HepG2 (cell line): ENCODE data around the gene SLC44A4. TPM values are rescaled to one million over a fixed set of nuclear protein-coding genes. Genes with fewer than 3 reads are reported as not detected.

Experiments
- ATAC-seq: fragments of 200-7000 bp; cut with Tn5 transposase; 3 replicates; pipeline ENCODE4 v1.9.1; 2020; ENCODE audit warnings: mild to moderate bottlenecking, moderate library complexity
- BruUV-seq: library from RNA; stranded (reverse); fragments of 400-500 nt; replicated peaks from 2 replicates; lab custom pipeline; 2021; lab: Mats Ljungman, UMichigan
- CTCF ChIA-PET: fragments of 300-600 bp; formaldehyde crosslinking; extraction: SDS; loops from one replicate; lab custom pipeline; 2021; ENCODE audit warnings: low total read pairs, inconsistent platforms, low intra/inter-chr PET ratio; lab: Yijun Ruan, JAX
- POLR2A ChIA-PET: fragments of 350-600 bp; sonication (Branson Sonifier 250); formaldehyde crosslinking; loops from one replicate; lab custom pipeline; 2020; ENCODE audit warnings: antibody characterized with exemption, inconsistent platforms; lab: Yijun Ruan, JAX
- DNase-seq: peaks from one replicate; pipeline ENCODE4 v3.0.0-alpha.2; 2015; ENCODE audit warnings: low spot score
- FAIRE-seq: peaks from 3 replicates; lab custom pipeline; 2011; peaks lifted over from hg19 to GRCh38; lab: Jason Lieb, UNC
- H2AFZ ChIP-seq: one replicate; pipeline ENCODE4 v1.6.1; 2011; ENCODE audit warnings: low read length, inconsistent platforms
- H3K27ac ChIP-seq: fragments of 300-600 bp; 3 replicates; pipeline ENCODE4 v1.8.0; 2011; ENCODE audit warnings: mixed run types, mild to moderate bottlenecking, mixed read lengths, low read length, inconsistent platforms; ENCODE audit not compliant: insufficient read depth; ENCODE audit errors: extremely low read length
- H3K27me3 ChIP-seq, 2 experiments: fragments of 200-600 bp in 1 of 2; 2 replicates in 1 of 2; 3 replicates in 1 of 2; pipeline versions ENCODE4 v1.6.0 to v1.8.0; 2011; ENCODE audit warnings: low read length in 2 of 2, mild to moderate bottlenecking in 2 of 2, moderate library complexity in 2 of 2, inconsistent platforms in 1 of 2; ENCODE audit not compliant: insufficient read depth in 2 of 2, control insufficient read depth in 1 of 2
- H3K36me3 ChIP-seq, 2 experiments: fragments of 200-600 bp in 1 of 2; replicated peaks in 1 of 2; 2 replicates in 1 of 2; 3 replicates in 1 of 2; pipeline versions ENCODE4 v1.5.1 to v1.8.0; 2011; ENCODE audit warnings: low read length in 2 of 2, inconsistent platforms in 1 of 2; ENCODE audit not compliant: insufficient read depth in 2 of 2, control insufficient read depth in 1 of 2
- H3K4me1 ChIP-seq: 2 replicates; pipeline ENCODE4 v1.5.1; 2012; ENCODE audit warnings: low read length, inconsistent platforms; ENCODE audit not compliant: insufficient read depth
- H3K4me2 ChIP-seq: 2 replicates; pipeline ENCODE4 v1.6.0; 2011; ENCODE audit warnings: low read depth, low read length, inconsistent platforms
- H3K4me3 ChIP-seq, 3 experiments: fragments of 200-600 bp in 1 of 3; sonication (generic), shearing (Covaris generic) in 1 of 3; replicated peaks in 1 of 3; 2 replicates each; pipeline ENCODE4 v1.5.1; 2011 to 2016; ENCODE audit warnings: low read length in 3 of 3, inconsistent platforms in 2 of 3, low read depth in 2 of 3, mild to moderate bottlenecking in 2 of 3, control low read depth in 1 of 3, mixed read lengths in 1 of 3; ENCODE audit not compliant: insufficient read depth in 1 of 3
- H3K79me2 ChIP-seq: one replicate; pipeline ENCODE4 v1.6.1; 2011; ENCODE audit warnings: low read length, inconsistent platforms; ENCODE audit not compliant: insufficient read depth
- H3K9ac ChIP-seq: 2 replicates; pipeline ENCODE4 v1.6.0; 2011; ENCODE audit warnings: mild to moderate bottlenecking, low read depth, low read length, inconsistent platforms; ENCODE audit not compliant: insufficient read depth
- H3K9me3 ChIP-seq: 2 replicates; pipeline ENCODE4 v1.5.1; 2012; ENCODE audit warnings: mild to moderate bottlenecking, low read length
- H4K20me1 ChIP-seq: 2 replicates; pipeline ENCODE4 v1.6.0; 2011; ENCODE audit warnings: inconsistent platforms, mild to moderate bottlenecking, low read length, moderate library complexity; ENCODE audit not compliant: insufficient read depth
- BORCS8-MEF2B ChIP-seq: sonication (generic); formaldehyde crosslinking; IDR thresholded peaks from 2 replicates; pipeline ENCODE4 v1.8.0; 2022; ENCODE audit warnings: mild to moderate bottlenecking, missing genetic modification reagents
- FOXK2 ChIP-seq: fragments of 450-650 bp; IDR thresholded peaks from 2 replicates; pipeline ENCODE4 v1.6.1; 2016
- MED1 ChIP-seq: sonication (generic); formaldehyde crosslinking; IDR thresholded peaks from 2 replicates; pipeline ENCODE4 v1.4.0; 2020; ENCODE audit warnings: missing genetic modification reagents
- MIXL1 ChIP-seq: IDR thresholded peaks from 2 replicates; pipeline ENCODE4 v1.6.1; 2016
- SUZ12 ChIP-seq: fragments of 150-350 bp; IDR thresholded peaks from 2 replicates; pipeline ENCODE4 v1.6.1; 2014; ENCODE audit warnings: low read depth, low read length
- TP53 ChIP-seq: sonication (generic); formaldehyde crosslinking; conservative IDR thresholded peaks from 2 replicates; pipeline ENCODE4 v1.4.0; 2020; ENCODE audit warnings: missing genetic modification reagents
- ZBTB7A ChIP-seq: sonication (generic); formaldehyde crosslinking; IDR thresholded peaks from 2 replicates; pipeline ENCODE4 v1.8.0; 2022; ENCODE audit warnings: mild to moderate bottlenecking, missing genetic modification reagents
- ZFP36L2 ChIP-seq: sonication (generic); formaldehyde crosslinking; IDR thresholded peaks from 2 replicates; pipeline ENCODE4 v1.4.0; 2020; ENCODE audit warnings: missing genetic modification reagents
- ZFP91 ChIP-seq: sonication (generic); formaldehyde crosslinking; IDR thresholded peaks from 2 replicates; pipeline ENCODE4 v1.9.0; 2022; ENCODE audit warnings: missing genetic modification reagents, mild to moderate bottlenecking, borderline replicate concordance
- ZNF124 ChIP-seq: sonication (generic); formaldehyde crosslinking; IDR thresholded peaks from 2 replicates; pipeline ENCODE4 v1.4.0; 2020; ENCODE audit warnings: missing genetic modification reagents
- ZNF430 ChIP-seq: sonication (generic); formaldehyde crosslinking; IDR thresholded peaks from 2 replicates; pipeline ENCODE4 v1.9.0; 2021; ENCODE audit warnings: mild to moderate bottlenecking, missing genetic modification reagents
- ZNF501 ChIP-seq: sonication (generic); formaldehyde crosslinking; IDR thresholded peaks from 2 replicates; pipeline ENCODE4 v1.5.1; 2020; ENCODE audit warnings: mild to moderate bottlenecking, moderate library complexity, missing genetic modification reagents
- WGBS: methylation state at CpG from one replicate; pipeline ENCODE4 v1.1.6; 2017; ENCODE audit warnings: low lambda C conversion rate; 5-methylcytosine and 5-hydroxymethylcytosine counted together
- in situ Hi-C: cut with HindIII; loops from 2 replicates; pipeline ENCODE4 v1.10.0; 2017; ENCODE audit warnings: low pct_unique_long_range_greater_than_20kb; ENCODE audit not compliant: extremely low pct_ligation_motif_present
- intact Hi-C: fragments of 100-400 bp; cut with micrococcal nuclease; formaldehyde crosslinking; loops from one replicate; pipeline ENCODE4 v1.10.0; 2022; ENCODE audit not compliant: unreplicated experiment
- polyA plus RNA-seq, 8 experiments: library from polyadenylated mRNA; depleted of rRNA in 3 of 8; stranded (reverse) in 7 of 8; unstranded in 1 of 8; fragments of >200 nt; fragmentation: Illumina TruSeq in 4 of 8; extraction: Trizol in 4 of 8; gene quantifications; 2 replicates each; pipeline versions ENCODE4 v1.2.1 to v1.2.3, GENCODE V29; 2011 to 2016; ENCODE audit warnings: low read depth in 4 of 8, missing spikeins in 1 of 8, mixed read lengths in 1 of 8; ENCODE audit not compliant: insufficient read depth in 1 of 8
- total RNA-seq, 5 experiments: library from RNA; depleted of rRNA; stranded (reverse); fragments of >200 nt; fragmentation: Illumina TruSeq; extraction: Trizol; gene quantifications; 2 replicates each; pipeline ENCODE4 v1.2.3, GENCODE V29; 2016; ENCODE audit warnings: low read depth in 1 of 5
- TF ChIP-seq, protein P1 (sequence below): sonication (generic); formaldehyde crosslinking; IDR thresholded peaks from 2 replicates; pipeline ENCODE4 v1.5.1; 2020; ENCODE audit warnings: mild to moderate bottlenecking, missing genetic modification reagents, borderline replicate concordance
- TF ChIP-seq, protein P2 (sequence below), 2 experiments: fragments of 450-650 bp in 1 of 2; sonication (generic) in 1 of 2; formaldehyde crosslinking; IDR thresholded peaks; 2 replicates each; pipeline versions ENCODE4 v1.5.0 to v1.8.0; 2020 to 2022; ENCODE audit warnings: mild to moderate bottlenecking in 1 of 2, missing genetic modification reagents in 1 of 2
- TF ChIP-seq, protein P3 (sequence below): sonication (generic); formaldehyde crosslinking; IDR thresholded peaks from 2 replicates; pipeline ENCODE4 v1.4.0; 2020; ENCODE audit warnings: missing genetic modification reagents, borderline replicate concordance

The SLC44A4 gene
- total and polyA plus RNA-seq, 2 of the 13 experiments (the other 11 are each of a cell fraction or from before 2014, with no cell fraction given), result 3.5 to 5.9 TPM

DNA sequence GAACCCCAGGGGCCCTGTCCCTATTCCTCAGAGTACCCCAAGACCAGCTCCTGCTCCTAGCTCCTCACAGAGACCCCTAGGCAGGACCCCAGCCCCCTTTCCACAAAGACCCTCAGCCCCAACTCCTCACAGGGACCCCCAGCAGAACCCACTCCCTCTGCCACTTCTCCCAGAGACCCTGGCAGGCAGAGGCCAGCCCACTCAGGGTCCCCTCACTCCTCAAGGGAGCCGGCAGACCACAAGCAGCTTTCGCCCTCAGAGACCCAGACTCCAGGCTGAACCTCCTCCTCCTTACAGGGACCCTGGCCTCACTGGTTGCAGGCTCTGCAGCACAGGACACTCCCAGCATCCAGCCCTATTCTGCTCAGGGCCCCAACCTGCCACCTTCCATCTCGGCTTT, 575 bp downstream of the SLC44A4 start (continued):
- TF ChIP-seq, protein P1, sequence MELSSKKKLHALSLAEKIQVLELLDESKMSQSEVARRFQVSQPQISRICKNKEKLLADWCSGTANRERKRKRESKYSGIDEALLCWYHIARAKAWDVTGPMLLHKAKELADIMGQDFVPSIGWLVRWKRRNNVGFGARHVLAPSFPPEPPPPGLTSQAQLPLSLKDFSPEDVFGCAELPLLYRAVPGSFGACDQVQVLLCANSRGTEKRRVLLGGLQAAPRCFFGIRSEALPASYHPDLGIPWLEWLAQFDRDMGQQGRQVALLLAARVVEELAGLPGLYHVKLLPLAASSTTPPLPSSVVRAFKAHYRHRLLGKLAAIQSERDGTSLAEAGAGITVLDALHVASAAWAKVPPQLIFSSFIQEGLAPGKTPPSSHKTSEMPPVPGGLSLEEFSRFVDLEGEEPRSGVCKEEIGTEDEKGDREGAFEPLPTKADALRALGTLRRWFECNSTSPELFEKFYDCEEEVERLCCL (CRISPR knock-in tag), result no peak
- TF ChIP-seq MED1 (no peak), ZNF501 (CRISPR knock-in tag) (0 out of 2 replicates have a peak, but pooled peaks have one; percentile 1)

- CTCF ChIA-PET, result no interaction called here
- Histone ChIP-seq H3K4me3 (peak overlapping the region; percentile 42 to 72 (median 46)), H3K9ac (peak overlapping the region; percentile 65), H3K4me2 (peak overlapping the region; percentile 92), H3K36me3 (peaks cover 16 to 29% of the 10 kb centered on the region in 2 experiments), H2AFZ (peak overlapping the region; percentile 8), H4K20me1 (no peaks in the 10 kb centered on the region), H3K79me2 (no peaks in the 10 kb centered on the region), H3K27me3 (no peaks in the 10 kb centered on the region), H3K9me3 (no peaks in the 10 kb centered on the region), H3K4me1 (peaks cover 41% of the 10 kb centered on the region), H3K27ac (no peak overlapping the region)
- 0% methylated on average over 4 of the region's 10 CpGs for WGBS
- POLR2A ChIA-PET, result interaction anchor here (1.1 to 7.2 kb wide), 2 partner anchors 10 to 13 kb away, joined by 3 to 103 read pairs; partner anchors contain the start of gene NEU1
- in situ Hi-C loops, result no loop called here
- BruUV-seq, result no TSS peak
- DNase-seq, result peak; percentile 77
- intact Hi-C loops, result loop anchor here (1.0 kb wide), 1 partner anchor 12 kb away; no protein-coding TSS in a partner anchor
- peak; percentile 93 for ATAC-seq
- FAIRE-seq, result peak; percentile 90
- TF ChIP-seq MIXL1 (no peak), BORCS8-MEF2B (CRISPR knock-in tag) (no peak), ZFP36L2 (no peak), ZBTB7A (no peak), ZFP91 (CRISPR knock-in tag) (peak; percentile 80), SUZ12 (no peak), TP53 (CRISPR knock-in tag) (no peak), ZNF430 (CRISPR knock-in tag) (no peak), FOXK2 (no peak), ZNF124 (no peak)
- TF ChIP-seq, protein P2, sequence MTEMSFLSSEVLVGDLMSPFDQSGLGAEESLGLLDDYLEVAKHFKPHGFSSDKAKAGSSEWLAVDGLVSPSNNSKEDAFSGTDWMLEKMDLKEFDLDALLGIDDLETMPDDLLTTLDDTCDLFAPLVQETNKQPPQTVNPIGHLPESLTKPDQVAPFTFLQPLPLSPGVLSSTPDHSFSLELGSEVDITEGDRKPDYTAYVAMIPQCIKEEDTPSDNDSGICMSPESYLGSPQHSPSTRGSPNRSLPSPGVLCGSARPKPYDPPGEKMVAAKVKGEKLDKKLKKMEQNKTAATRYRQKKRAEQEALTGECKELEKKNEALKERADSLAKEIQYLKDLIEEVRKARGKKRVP (CRISPR knock-in tag; IDR thresholded peaks at IDR 0.05), result no peak
- TF ChIP-seq, protein P3, sequence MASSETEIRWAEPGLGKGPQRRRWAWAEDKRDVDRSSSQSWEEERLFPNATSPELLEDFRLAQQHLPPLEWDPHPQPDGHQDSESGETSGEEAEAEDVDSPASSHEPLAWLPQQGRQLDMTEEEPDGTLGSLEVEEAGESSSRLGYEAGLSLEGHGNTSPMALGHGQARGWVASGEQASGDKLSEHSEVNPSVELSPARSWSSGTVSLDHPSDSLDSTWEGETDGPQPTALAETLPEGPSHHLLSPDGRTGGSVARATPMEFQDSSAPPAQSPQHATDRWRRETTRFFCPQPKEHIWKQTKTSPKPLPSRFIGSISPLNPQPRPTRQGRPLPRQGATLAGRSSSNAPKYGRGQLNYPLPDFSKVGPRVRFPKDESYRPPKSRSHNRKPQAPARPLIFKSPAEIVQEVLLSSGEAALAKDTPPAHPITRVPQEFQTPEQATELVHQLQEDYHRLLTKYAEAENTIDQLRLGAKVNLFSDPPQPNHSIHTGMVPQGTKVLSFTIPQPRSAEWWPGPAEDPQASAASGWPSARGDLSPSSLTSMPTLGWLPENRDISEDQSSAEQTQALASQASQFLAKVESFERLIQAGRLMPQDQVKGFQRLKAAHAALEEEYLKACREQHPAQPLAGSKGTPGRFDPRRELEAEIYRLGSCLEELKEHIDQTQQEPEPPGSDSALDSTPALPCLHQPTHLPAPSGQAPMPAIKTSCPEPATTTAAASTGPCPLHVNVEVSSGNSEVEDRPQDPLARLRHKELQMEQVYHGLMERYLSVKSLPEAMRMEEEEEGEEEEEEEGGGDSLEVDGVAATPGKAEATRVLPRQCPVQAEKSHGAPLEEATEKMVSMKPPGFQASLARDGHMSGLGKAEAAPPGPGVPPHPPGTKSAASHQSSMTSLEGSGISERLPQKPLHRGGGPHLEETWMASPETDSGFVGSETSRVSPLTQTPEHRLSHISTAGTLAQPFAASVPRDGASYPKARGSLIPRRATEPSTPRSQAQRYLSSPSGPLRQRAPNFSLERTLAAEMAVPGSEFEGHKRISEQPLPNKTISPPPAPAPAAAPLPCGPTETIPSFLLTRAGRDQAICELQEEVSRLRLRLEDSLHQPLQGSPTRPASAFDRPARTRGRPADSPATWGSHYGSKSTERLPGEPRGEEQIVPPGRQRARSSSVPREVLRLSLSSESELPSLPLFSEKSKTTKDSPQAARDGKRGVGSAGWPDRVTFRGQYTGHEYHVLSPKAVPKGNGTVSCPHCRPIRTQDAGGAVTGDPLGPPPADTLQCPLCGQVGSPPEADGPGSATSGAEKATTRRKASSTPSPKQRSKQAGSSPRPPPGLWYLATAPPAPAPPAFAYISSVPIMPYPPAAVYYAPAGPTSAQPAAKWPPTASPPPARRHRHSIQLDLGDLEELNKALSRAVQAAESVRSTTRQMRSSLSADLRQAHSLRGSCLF (CRISPR knock-in tag), result no peak
Measured at GRCh38 chr6:31877651-31878161, 1.1 kb downstream of the SLC44A4 start.
